GM13976 (cell line): Measurements from ENCODE around the gene TRAPPC2L.
A peak's percentile ranks its signal among the peaks of the same experiment; 100 is the strongest.

ENCODE experiments used
- DNase-seq: peaks from one replicate; pipeline ENCODE4 v3.0.0; 2012; ENCODE audit warnings: low spot score
- in situ Hi-C: fragments of 300-500 bp; cut with MboI; formaldehyde crosslinking; loops from one replicate; pipeline ENCODE4 v1.12.0; 2022; ENCODE audit warnings: low sequenced_read_pairs, mixed read lengths, inconsistent platforms; ENCODE audit not compliant: unreplicated experiment
- TF ChIP-seq, protein P1 (sequence below): IDR thresholded peaks from 2 replicates; pipeline ENCODE4 v1.5.1; 2012; ENCODE audit warnings: borderline replicate concordance, mild to moderate bottlenecking; ENCODE audit not compliant: insufficient read depth; ENCODE audit errors: extremely low read depth, missing control alignments, control extremely low read depth

TRAPPC2L gene

DNA sequence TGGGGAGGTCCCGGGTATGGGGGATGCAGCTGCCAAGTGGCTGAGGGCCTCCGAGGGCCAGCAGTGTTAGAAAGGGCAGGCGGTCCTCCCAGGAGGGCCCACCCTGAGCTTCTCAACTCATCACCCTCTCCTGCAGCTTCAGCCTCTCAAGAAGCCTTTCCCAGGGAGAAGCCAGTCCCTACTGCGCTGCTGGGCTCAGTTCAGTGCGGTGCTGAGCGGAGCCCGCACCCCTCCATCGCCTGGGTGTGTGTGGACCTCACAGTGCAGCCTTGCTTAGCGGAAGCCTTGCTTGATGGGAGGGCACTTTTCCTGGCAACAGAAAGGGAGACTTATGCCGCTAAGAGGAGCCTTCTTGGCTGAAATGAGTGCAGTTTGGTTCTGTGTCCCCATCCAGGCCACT is 41.7 kb upstream of the TRAPPC2L start:
- in situ Hi-C loops, result no loop called here
- DNase-seq, result no peak
- TF ChIP-seq, protein P1, sequence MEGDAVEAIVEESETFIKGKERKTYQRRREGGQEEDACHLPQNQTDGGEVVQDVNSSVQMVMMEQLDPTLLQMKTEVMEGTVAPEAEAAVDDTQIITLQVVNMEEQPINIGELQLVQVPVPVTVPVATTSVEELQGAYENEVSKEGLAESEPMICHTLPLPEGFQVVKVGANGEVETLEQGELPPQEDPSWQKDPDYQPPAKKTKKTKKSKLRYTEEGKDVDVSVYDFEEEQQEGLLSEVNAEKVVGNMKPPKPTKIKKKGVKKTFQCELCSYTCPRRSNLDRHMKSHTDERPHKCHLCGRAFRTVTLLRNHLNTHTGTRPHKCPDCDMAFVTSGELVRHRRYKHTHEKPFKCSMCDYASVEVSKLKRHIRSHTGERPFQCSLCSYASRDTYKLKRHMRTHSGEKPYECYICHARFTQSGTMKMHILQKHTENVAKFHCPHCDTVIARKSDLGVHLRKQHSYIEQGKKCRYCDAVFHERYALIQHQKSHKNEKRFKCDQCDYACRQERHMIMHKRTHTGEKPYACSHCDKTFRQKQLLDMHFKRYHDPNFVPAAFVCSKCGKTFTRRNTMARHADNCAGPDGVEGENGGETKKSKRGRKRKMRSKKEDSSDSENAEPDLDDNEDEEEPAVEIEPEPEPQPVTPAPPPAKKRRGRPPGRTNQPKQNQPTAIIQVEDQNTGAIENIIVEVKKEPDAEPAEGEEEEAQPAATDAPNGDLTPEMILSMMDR, result no peak

DNA sequence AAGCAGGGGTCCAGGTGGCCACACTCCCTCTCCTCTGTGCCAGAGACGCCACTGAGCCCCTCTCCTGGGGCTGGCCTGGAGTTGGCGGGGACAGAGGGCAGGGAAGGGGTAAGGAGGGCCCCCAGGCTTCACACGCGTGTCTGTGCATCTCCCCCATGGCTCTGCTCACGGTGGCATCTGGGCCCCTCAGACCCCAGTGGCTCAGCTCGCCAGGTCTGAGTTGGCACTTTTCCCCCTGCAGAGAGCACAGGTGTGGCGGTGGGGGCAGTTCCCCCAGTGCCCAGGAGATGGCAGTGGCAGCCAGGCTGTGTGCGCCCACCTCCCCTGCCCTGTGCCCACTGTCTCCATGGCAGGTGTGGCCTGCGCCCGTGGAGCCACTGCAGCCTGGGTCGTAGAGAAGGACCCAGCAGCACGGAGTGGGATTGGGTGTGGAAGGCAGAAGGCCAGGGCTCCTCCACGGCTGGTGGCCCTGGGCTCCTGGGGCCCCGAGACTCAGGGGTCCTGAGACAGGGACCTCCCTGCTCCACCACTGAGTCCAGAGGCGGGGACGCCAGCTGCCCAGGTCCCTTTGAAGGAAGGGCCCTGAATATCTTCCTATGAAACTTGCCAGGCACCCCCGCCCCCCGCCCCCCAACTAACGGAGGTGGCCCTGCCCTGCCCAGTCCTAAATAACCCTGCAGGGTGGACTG is 40.9 kb upstream of the TRAPPC2L start:
- DNase-seq, result peak; percentile 73
- TF ChIP-seq, protein P1, result peak; percentile 77
- in situ Hi-C loops, result no loop called here

DNA sequence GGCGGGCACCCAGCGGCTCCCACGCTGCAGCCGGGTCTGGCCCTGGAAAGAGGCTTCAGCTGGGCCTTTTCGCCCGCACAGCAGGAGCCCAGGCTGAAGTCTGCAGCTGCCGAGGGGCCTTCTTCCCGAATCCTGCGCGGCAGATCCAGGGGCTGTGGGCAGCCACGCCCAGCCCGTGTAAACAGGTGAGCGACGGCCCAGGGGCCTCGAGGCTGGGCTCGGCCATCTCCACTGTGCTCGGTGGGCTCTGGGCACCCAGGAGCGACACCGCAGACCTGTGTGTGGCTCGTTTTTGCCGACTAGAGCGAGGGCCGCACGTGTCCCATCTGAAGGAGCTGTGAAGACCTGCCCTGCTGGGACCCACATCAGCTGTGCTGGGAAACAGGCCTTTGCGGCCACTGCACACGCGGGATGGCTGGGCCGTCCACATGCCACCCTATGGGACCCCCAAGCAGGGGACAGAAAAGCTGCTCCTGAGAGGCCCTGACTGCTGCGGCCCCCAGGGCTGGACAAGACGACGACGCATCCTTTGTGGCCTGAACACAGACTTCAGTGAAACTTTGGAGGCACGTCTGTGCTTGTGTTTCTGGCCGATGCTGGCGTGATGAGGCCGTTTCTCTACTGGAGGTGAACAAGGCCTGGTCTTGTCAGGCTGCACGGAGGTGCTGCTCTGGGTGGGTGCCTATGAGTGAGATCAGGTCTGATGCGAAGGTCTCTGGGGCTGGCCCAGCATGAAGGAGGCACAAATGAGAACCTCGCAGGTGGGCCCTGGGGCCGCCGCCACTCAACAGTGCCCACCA is 40.0 kb upstream of the TRAPPC2L start:
- DNase-seq, result no peak
- TF ChIP-seq, protein P1, result no peak
- in situ Hi-C loops, result no loop called here

DNA sequence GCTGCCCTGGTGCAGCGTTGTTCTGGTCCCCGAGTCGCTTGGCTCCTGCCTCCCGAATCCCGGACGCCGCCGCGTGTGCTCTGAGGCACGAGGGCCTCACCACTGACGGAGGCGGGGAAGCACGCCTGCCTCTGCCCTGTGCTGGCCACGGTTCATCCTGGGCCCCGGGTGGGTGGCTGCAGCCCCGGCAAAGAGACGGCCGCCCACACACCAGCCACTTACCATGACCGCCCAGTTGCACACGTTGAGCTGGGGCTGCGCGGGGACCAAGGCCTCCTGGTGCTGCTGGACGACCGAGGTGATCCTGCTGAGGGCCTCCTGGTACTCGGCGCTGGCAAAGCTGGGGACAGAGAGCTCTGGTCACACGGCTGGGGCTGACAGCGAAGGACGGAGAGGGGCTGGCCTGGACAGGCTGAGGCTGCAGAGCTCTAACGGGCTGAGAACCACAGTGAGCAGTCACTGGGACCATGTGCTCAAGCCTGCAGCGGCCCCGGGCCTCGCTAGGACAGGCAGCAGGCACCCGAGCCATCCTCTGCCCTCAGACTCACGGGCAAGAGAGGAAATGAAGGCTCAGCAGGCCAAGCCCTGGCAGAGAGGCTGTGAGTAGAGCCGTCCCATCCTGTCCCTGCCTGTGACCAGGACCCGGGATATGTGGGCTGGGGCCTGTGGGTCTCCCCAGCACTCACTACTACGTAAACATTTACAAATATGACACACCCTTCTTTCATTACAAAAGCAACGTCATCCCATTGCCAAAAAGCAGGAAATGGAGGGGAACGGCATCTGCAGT is 38.9 kb upstream of the TRAPPC2L start:
- TF ChIP-seq, protein P1, result no peak
- DNase-seq, result no peak
- in situ Hi-C loops, result no loop called here

DNA sequence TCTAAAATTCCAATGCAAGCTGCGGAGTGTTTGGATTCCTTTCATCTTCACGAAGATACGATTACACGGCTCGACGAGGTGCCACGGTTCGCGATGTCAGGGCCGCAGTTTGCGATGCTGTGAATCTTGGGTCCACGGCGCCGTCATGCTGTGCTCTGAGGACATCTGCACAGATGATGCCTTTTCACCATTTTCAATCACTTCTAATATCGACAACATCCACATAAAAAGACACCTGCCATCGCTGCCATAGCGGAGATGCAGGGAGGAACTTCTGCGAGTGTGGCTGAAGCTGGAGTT is 38.4 kb upstream of the TRAPPC2L start:
- TF ChIP-seq, protein P1, result no peak
- in situ Hi-C loops, result no loop called here

DNA sequence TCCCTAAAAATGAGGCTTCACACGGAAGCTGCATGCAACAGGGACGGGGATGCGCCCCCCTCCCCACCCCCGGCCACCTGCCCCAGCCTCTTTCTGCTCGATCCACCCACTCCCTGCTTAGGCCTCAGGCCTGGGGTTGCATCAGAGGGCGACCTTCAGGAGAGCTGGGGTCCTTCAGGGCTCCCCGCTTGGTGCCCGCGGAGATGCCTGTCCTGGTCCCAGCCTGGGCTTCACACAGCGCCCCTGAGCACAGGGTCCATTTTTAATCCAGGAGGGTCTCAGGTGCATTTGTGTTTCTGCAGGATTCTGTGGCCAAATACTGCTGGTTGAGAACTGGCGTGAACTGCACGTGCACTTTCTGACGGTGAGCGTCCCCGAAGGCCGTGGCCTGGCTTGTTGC is 37.8 kb upstream of the TRAPPC2L start:
- TF ChIP-seq, protein P1, result no peak
- in situ Hi-C loops, result no loop called here
- no peak for DNase-seq

More for the DNA sequence above, 38.4 kb upstream of the TRAPPC2L start:
- no peak for DNase-seq
